HepG2 (cell line): Measurements from ENCODE around the gene POLG2. TPM values are rescaled to one million over a fixed set of nuclear protein-coding genes. Genes with fewer than 3 reads are reported as not detected.

Experiments
- ATAC-seq: fragments of 200-7000 bp; cut with Tn5 transposase; 3 replicates; pipeline ENCODE4 v1.9.1; 2020; ENCODE audit warnings: mild to moderate bottlenecking, moderate library complexity
- BruUV-seq: library from RNA; stranded (reverse); fragments of 400-500 nt; replicated peaks from 2 replicates; lab custom pipeline; 2021; lab: Mats Ljungman, UMichigan
- CTCF ChIA-PET: fragments of 300-600 bp; formaldehyde crosslinking; extraction: SDS; loops from one replicate; lab custom pipeline; 2021; ENCODE audit warnings: low total read pairs, inconsistent platforms, low intra/inter-chr PET ratio; lab: Yijun Ruan, JAX
- POLR2A ChIA-PET: fragments of 350-600 bp; sonication (Branson Sonifier 250); formaldehyde crosslinking; loops from one replicate; lab custom pipeline; 2020; ENCODE audit warnings: antibody characterized with exemption, inconsistent platforms; lab: Yijun Ruan, JAX
- DNase-seq: peaks from one replicate; pipeline ENCODE4 v3.0.0-alpha.2; 2015; ENCODE audit warnings: low spot score
- FAIRE-seq: peaks from 3 replicates; lab custom pipeline; 2011; peaks lifted over from hg19 to GRCh38; lab: Jason Lieb, UNC
- H2AFZ ChIP-seq: one replicate; pipeline ENCODE4 v1.6.1; 2011; ENCODE audit warnings: low read length, inconsistent platforms
- H3K27ac ChIP-seq: fragments of 300-600 bp; 3 replicates; pipeline ENCODE4 v1.8.0; 2011; ENCODE audit warnings: mixed run types, mild to moderate bottlenecking, mixed read lengths, low read length, inconsistent platforms; ENCODE audit not compliant: insufficient read depth; ENCODE audit errors: extremely low read length
- H3K27me3 ChIP-seq, 2 experiments: fragments of 200-600 bp in 1 of 2; 2 replicates in 1 of 2; 3 replicates in 1 of 2; pipeline versions ENCODE4 v1.6.0 to v1.8.0; 2011; ENCODE audit warnings: low read length in 2 of 2, mild to moderate bottlenecking in 2 of 2, moderate library complexity in 2 of 2, inconsistent platforms in 1 of 2; ENCODE audit not compliant: insufficient read depth in 2 of 2, control insufficient read depth in 1 of 2
- H3K36me3 ChIP-seq, 2 experiments: fragments of 200-600 bp in 1 of 2; replicated peaks in 1 of 2; 2 replicates in 1 of 2; 3 replicates in 1 of 2; pipeline versions ENCODE4 v1.5.1 to v1.8.0; 2011; ENCODE audit warnings: low read length in 2 of 2, inconsistent platforms in 1 of 2; ENCODE audit not compliant: insufficient read depth in 2 of 2, control insufficient read depth in 1 of 2
- H3K4me1 ChIP-seq: 2 replicates; pipeline ENCODE4 v1.5.1; 2012; ENCODE audit warnings: low read length, inconsistent platforms; ENCODE audit not compliant: insufficient read depth
- H3K4me2 ChIP-seq: 2 replicates; pipeline ENCODE4 v1.6.0; 2011; ENCODE audit warnings: low read depth, low read length, inconsistent platforms
- H3K4me3 ChIP-seq, 3 experiments: fragments of 200-600 bp in 1 of 3; sonication (generic), shearing (Covaris generic) in 1 of 3; replicated peaks in 1 of 3; 2 replicates each; pipeline ENCODE4 v1.5.1; 2011 to 2016; ENCODE audit warnings: low read length in 3 of 3, inconsistent platforms in 2 of 3, low read depth in 2 of 3, mild to moderate bottlenecking in 2 of 3, control low read depth in 1 of 3, mixed read lengths in 1 of 3; ENCODE audit not compliant: insufficient read depth in 1 of 3
- H3K79me2 ChIP-seq: one replicate; pipeline ENCODE4 v1.6.1; 2011; ENCODE audit warnings: low read length, inconsistent platforms; ENCODE audit not compliant: insufficient read depth
- H3K9ac ChIP-seq: 2 replicates; pipeline ENCODE4 v1.6.0; 2011; ENCODE audit warnings: mild to moderate bottlenecking, low read depth, low read length, inconsistent platforms; ENCODE audit not compliant: insufficient read depth
- H3K9me3 ChIP-seq: 2 replicates; pipeline ENCODE4 v1.5.1; 2012; ENCODE audit warnings: mild to moderate bottlenecking, low read length
- H4K20me1 ChIP-seq: 2 replicates; pipeline ENCODE4 v1.6.0; 2011; ENCODE audit warnings: inconsistent platforms, mild to moderate bottlenecking, low read length, moderate library complexity; ENCODE audit not compliant: insufficient read depth
- ARHGAP35 ChIP-seq: sonication (generic); formaldehyde crosslinking; IDR thresholded peaks from 2 replicates; pipeline ENCODE4 v1.9.0; 2022; ENCODE audit warnings: mild to moderate bottlenecking, inconsistent platforms, moderate library complexity, missing genetic modification reagents, borderline replicate concordance
- ATF7 ChIP-seq, 2 experiments: fragments of 450-650 bp in 1 of 2; sonication (generic) in 1 of 2; formaldehyde crosslinking in 1 of 2; IDR thresholded peaks; 2 replicates each; pipeline versions ENCODE4 v1.4.0 to v1.6.1; 2016 to 2020; ENCODE audit warnings: antibody characterized with exemption in 1 of 2, mild to moderate bottlenecking in 1 of 2, missing genetic modification reagents in 1 of 2
- KDM6A ChIP-seq: IDR thresholded peaks from 2 replicates; pipeline ENCODE4 v1.6.1; 2016; ENCODE audit warnings: low read depth
- NCOR1 ChIP-seq: fragments of 200-600 bp; sonication (generic); IDR thresholded peaks from 2 replicates; pipeline ENCODE4 v1.7.0; 2017; ENCODE audit warnings: antibody characterized with exemption, low read length, borderline replicate concordance
- RFX1 ChIP-seq: fragments of 450-650 bp; IDR thresholded peaks from 2 replicates; pipeline ENCODE4 v1.6.1; 2017
- SUZ12 ChIP-seq: fragments of 150-350 bp; IDR thresholded peaks from 2 replicates; pipeline ENCODE4 v1.6.1; 2014; ENCODE audit warnings: low read depth, low read length
- ZNF296 ChIP-seq: sonication (generic); formaldehyde crosslinking; conservative IDR thresholded peaks from 2 replicates; pipeline ENCODE4 v1.5.0; 2020; ENCODE audit warnings: mild to moderate bottlenecking, missing genetic modification reagents
- ZNF770 ChIP-seq: sonication (generic); formaldehyde crosslinking; IDR thresholded peaks from 2 replicates; pipeline ENCODE4 v1.5.0; 2020; ENCODE audit warnings: mild to moderate bottlenecking, missing genetic modification reagents
- WGBS: methylation state at CpG from one replicate; pipeline ENCODE4 v1.1.6; 2017; ENCODE audit warnings: low lambda C conversion rate; 5-methylcytosine and 5-hydroxymethylcytosine counted together
- in situ Hi-C: cut with HindIII; loops from 2 replicates; pipeline ENCODE4 v1.10.0; 2017; ENCODE audit warnings: low pct_unique_long_range_greater_than_20kb; ENCODE audit not compliant: extremely low pct_ligation_motif_present
- intact Hi-C: fragments of 100-400 bp; cut with micrococcal nuclease; formaldehyde crosslinking; loops from one replicate; pipeline ENCODE4 v1.10.0; 2022; ENCODE audit not compliant: unreplicated experiment
- polyA plus RNA-seq, 8 experiments: library from polyadenylated mRNA; depleted of rRNA in 3 of 8; stranded (reverse) in 7 of 8; unstranded in 1 of 8; fragments of >200 nt; fragmentation: Illumina TruSeq in 4 of 8; extraction: Trizol in 4 of 8; gene quantifications; 2 replicates each; pipeline versions ENCODE4 v1.2.1 to v1.2.3, GENCODE V29; 2011 to 2016; ENCODE audit warnings: low read depth in 4 of 8, missing spikeins in 1 of 8, mixed read lengths in 1 of 8; ENCODE audit not compliant: insufficient read depth in 1 of 8
- total RNA-seq, 5 experiments: library from RNA; depleted of rRNA; stranded (reverse); fragments of >200 nt; fragmentation: Illumina TruSeq; extraction: Trizol; gene quantifications; 2 replicates each; pipeline ENCODE4 v1.2.3, GENCODE V29; 2016; ENCODE audit warnings: low read depth in 1 of 5

The POLG2 gene
- total and polyA plus RNA-seq, 2 of the 13 experiments (the other 11 are each of a cell fraction or from before 2014, with no cell fraction given) = 21.1 to 25.5 TPM

DNA sequence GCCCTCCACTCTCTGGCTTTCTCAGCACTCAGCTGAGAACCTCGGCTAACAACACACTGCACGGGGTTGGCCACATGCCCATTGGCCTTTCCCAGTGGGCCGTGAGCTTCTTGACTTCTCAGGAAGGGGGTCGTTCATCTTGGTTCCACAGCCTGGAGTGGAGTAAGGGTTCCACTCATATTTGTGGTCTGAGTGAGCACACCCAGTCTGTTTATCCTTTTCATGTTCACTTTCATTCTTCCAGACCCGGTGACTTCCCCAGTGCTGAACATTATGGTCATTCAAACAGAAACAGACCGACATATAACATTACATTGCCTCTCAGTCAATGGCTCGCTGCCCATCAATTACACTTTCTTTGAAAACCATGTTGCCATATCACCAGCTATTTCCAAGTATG is 39.7 kb downstream of the POLG2 start:
- no peak for FAIRE-seq
- no peaks in the 10 kb centered on the region for H3K9me3 ChIP-seq
- WGBS = 29% methylated on average over 7 of the region's 7 CpGs
- in situ Hi-C loops = no loop called here
- no peak overlapping the region for H3K4me3 ChIP-seq
- TF ChIP-seq ATF7 (IDR thresholded peaks at IDR 0.05) (no peak), ATF7 (CRISPR knock-in tag; IDR thresholded peaks at IDR 0.05) (no peak), RFX1 (no peak), ZNF770 (no peak), SUZ12 (no peak), KDM6A (CRISPR knock-in tag) (no peak), NCOR1 (no peak), ARHGAP35 (CRISPR knock-in tag) (no peak), ZNF296 (CRISPR knock-in tag) (no peak)
- H3K9ac ChIP-seq = no peak overlapping the region
- intact Hi-C loops = no loop called here
- POLR2A ChIA-PET = no interaction called here
- peaks cover 7% of the 10 kb centered on the region; the same call in 1 of the 2 replicates for H3K4me1 ChIP-seq
- H2AFZ ChIP-seq = no peak overlapping the region
- no peaks in the 10 kb centered on the region for H3K79me2 ChIP-seq
- DNase-seq = no peak
- no peaks in the 10 kb centered on the region for H4K20me1 ChIP-seq
- H3K27ac ChIP-seq = no peak overlapping the region
- H3K36me3 ChIP-seq = no peaks in the 10 kb centered on the region
- ATAC-seq = no peak; the same call in 2 of the 3 replicates
- peak overlapping the region; percentile 43; the same call in 1 of the 2 replicates for H3K4me2 ChIP-seq
- CTCF ChIA-PET = no interaction called here
- BruUV-seq = no TSS peak
- peaks cover 0 to 11% of the 10 kb centered on the region in 2 experiments; a peak in 3 of 5 replicates for H3K27me3 ChIP-seq
